Loucy (cell line): ENCODE data around the gene UBE2L6.

ENCODE experiments used
- H2AFZ ChIP-seq: fragments of 200-600 bp; sonication (generic); 2 replicates; pipeline ENCODE4 v1.6.0; 2016; ENCODE audit warnings: antibody characterized with exemption, mild to moderate bottlenecking, low read length, moderate library complexity
- H3F3A ChIP-seq: fragments of 200-600 bp; 2 replicates; pipeline ENCODE4 v1.6.0; 2016; ENCODE audit warnings: antibody characterized with exemption, low read depth, mild to moderate bottlenecking
- H3K27me3 ChIP-seq: fragments of 200-600 bp; sonication (generic); 2 replicates; pipeline ENCODE4 v1.6.1; 2014; ENCODE audit warnings: low read length, mild to moderate bottlenecking; ENCODE audit not compliant: insufficient read depth, poor library complexity, severe bottlenecking
- H3K36me3 ChIP-seq: fragments of 200-600 bp; sonication (generic); 2 replicates; pipeline ENCODE4 v1.6.1; 2016; ENCODE audit warnings: low read length; ENCODE audit not compliant: insufficient read depth
- H3K4me1 ChIP-seq: fragments of 200-600 bp; sonication (generic); 2 replicates; pipeline ENCODE4 v1.5.1; 2014; ENCODE audit warnings: low read length, mild to moderate bottlenecking; ENCODE audit not compliant: insufficient read depth, poor library complexity, severe bottlenecking
- H3K4me2 ChIP-seq: fragments of 200-600 bp; sonication (generic); 2 replicates; pipeline ENCODE4 v1.6.0; 2014; ENCODE audit warnings: antibody characterized with exemption, low read length, low read depth, mild to moderate bottlenecking; ENCODE audit not compliant: poor library complexity, severe bottlenecking
- H3K4me3 ChIP-seq: fragments of 200-600 bp; sonication (generic); 2 replicates; pipeline ENCODE4 v1.5.1; 2014; ENCODE audit warnings: low read length, mild to moderate bottlenecking, mixed read lengths; ENCODE audit not compliant: poor library complexity, severe bottlenecking
- H3K79me2 ChIP-seq: fragments of 200-600 bp; sonication (generic); 2 replicates; pipeline ENCODE4 v1.6.1; 2014; ENCODE audit warnings: low read length; ENCODE audit not compliant: insufficient read depth
- H3K9ac ChIP-seq: fragments of 200-600 bp; sonication (generic); 2 replicates; pipeline ENCODE4 v1.6.0; 2014; ENCODE audit warnings: mild to moderate bottlenecking, low read depth, low read length, moderate library complexity; ENCODE audit not compliant: poor library complexity, severe bottlenecking
- H3K9me2 ChIP-seq: fragments of 200-600 bp; sonication (generic); replicated peaks from 2 replicates; pipeline ENCODE4 v1.6.1; 2016; ENCODE audit warnings: low read depth, low read length, mixed read lengths
- H3K9me3 ChIP-seq: fragments of 200-600 bp; sonication (generic); 2 replicates; pipeline ENCODE4 v1.6.1; 2014; ENCODE audit warnings: mild to moderate bottlenecking, antibody characterized with exemption, low read length, low read depth; ENCODE audit not compliant: insufficient read depth
- H4K20me1 ChIP-seq: fragments of 200-600 bp; sonication (generic); 2 replicates; pipeline ENCODE4 v1.6.0; 2014; ENCODE audit warnings: antibody characterized with exemption, low read length, mild to moderate bottlenecking; ENCODE audit not compliant: insufficient read depth, poor library complexity, severe bottlenecking
- EZH2phosphoT487 ChIP-seq: fragments of 200-600 bp; IDR thresholded peaks from 2 replicates; pipeline ENCODE4 v1.6.1; 2018; ENCODE audit warnings: antibody characterized with exemption, mild to moderate bottlenecking, moderate library complexity, borderline replicate concordance
- TF ChIP-seq, protein P1 (sequence below): fragments of 200-600 bp; sonication (generic); conservative IDR thresholded peaks from 2 replicates; pipeline ENCODE4 v1.5.1; 2014; ENCODE audit warnings: mild to moderate bottlenecking, antibody characterized with exemption, low read length

Gene UBE2L6

DNA sequence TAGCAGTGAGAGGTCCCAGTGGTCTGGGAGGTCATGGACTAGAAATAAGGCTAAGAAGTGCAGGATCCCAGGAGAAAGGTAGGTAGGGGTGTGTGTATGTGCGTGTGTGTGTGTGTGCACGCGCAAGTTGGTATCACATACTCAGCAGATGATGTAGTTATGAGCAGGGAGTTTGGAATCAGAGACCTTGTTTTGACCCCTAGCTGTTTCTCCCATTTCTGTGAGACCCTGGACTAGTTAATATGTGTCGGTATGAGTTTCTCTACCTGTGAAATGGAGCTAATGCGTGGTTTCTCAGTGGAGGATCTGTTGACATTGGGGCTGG lies 31.3 kb upstream of the UBE2L6 start:
- Histone ChIP-seq H4K20me1 (no peaks in the 10 kb centered on the region), H3K4me2 (no peak overlapping the region), H3K79me2 (no peaks in the 10 kb centered on the region), H3K9ac (no peak overlapping the region), H3F3A (no peaks in the 10 kb centered on the region), H3K4me3 (no peak overlapping the region), H3K27me3 (no peaks in the 10 kb centered on the region), H3K9me3 (no peaks in the 10 kb centered on the region), H3K36me3 (no peaks in the 10 kb centered on the region), H3K4me1 (no peaks in the 10 kb centered on the region), H3K9me2 (no peaks in the 10 kb centered on the region), H2AFZ (no peak overlapping the region)
- no peak for TF ChIP-seq EZH2phosphoT487
- TF ChIP-seq, protein P1, sequence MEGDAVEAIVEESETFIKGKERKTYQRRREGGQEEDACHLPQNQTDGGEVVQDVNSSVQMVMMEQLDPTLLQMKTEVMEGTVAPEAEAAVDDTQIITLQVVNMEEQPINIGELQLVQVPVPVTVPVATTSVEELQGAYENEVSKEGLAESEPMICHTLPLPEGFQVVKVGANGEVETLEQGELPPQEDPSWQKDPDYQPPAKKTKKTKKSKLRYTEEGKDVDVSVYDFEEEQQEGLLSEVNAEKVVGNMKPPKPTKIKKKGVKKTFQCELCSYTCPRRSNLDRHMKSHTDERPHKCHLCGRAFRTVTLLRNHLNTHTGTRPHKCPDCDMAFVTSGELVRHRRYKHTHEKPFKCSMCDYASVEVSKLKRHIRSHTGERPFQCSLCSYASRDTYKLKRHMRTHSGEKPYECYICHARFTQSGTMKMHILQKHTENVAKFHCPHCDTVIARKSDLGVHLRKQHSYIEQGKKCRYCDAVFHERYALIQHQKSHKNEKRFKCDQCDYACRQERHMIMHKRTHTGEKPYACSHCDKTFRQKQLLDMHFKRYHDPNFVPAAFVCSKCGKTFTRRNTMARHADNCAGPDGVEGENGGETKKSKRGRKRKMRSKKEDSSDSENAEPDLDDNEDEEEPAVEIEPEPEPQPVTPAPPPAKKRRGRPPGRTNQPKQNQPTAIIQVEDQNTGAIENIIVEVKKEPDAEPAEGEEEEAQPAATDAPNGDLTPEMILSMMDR: no peak

DNA sequence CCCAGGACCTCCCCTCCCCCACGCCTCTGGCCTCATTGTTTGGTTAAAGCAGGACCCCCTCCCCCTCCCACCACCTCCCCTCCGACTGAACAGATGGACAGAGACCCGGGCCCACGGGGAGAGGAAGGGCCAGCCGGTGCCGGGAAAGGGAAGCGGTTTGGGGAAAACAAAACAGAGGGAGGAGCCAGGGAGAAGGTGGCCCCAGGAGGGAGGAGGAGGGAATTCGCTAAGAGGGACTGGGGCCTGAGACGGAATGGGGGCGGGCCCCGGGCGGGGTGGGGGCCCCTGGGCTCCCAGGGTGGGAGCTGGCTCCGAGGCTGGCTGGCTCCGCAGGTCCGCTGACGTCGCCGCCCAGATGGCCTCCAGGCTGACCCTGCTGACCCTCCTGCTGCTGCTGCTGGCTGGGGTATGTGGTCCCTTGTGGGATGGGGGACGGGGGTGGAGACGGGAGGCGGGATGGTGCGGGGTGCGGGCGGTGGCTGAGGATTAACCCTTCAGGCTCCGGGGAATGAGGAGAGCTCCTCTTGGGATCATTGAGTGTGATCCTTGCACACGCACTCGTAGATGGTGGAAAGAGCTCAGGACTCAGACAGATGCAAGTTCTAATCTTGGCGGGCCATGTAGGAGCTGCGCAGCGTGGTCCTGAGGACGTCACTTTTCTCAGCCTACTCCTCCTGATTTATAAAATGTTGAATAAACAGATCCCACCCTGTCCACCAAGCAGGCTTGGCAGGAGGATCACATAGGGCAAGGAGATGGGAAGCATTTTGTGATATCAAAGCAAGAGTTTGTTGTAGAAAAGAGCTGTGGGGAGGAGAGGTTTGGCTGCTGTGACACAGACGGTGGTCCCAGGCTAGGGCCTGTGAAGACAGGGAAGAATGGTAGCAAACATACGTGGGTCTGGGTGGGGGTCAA lies 30.7 kb upstream of the UBE2L6 start:
- no peaks in the 10 kb centered on the region for H3K27me3 ChIP-seq
- TF ChIP-seq, protein P1: no peak
- TF ChIP-seq EZH2phosphoT487: no peak
- no peaks in the 10 kb centered on the region for H3K36me3 ChIP-seq
- no peaks in the 10 kb centered on the region for H3K79me2 ChIP-seq
- H3F3A ChIP-seq: no peaks in the 10 kb centered on the region
- H3K9me2 ChIP-seq: no peaks in the 10 kb centered on the region
- no peak overlapping the region for H3K9ac ChIP-seq
- no peak overlapping the region for H3K4me2 ChIP-seq
- H4K20me1 ChIP-seq: no peaks in the 10 kb centered on the region
- H2AFZ ChIP-seq: no peak overlapping the region
- H3K9me3 ChIP-seq: no peaks in the 10 kb centered on the region
- no peak overlapping the region for H3K4me3 ChIP-seq
- H3K4me1 ChIP-seq: no peaks in the 10 kb centered on the region

DNA sequence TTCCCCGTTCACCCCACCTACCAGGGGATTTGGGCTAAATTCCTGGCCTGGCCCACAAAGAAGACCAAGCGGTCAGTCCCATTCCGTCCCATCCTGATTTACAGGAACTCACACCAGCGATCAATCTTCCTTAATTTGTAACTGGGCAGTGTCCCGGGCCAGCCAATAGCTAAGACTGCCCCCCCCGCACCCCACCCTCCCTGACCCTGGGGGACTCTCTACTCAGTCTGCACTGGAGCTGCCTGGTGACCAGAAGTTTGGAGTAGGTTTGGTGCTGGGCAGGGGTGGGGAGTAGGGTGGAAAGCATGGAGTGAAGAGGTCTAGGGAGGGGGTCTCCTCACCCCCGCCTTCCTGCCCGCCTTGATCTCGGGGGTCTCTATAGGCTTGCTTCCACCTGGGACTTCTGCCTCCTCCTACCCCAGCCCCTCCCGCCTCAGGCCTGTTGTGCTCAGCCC lies 30.0 kb upstream of the UBE2L6 start, which contains the start of gene SERPING1:
SERPING1 (plus strand) TSS at position 225 of the 455 bp plus-strand sequence. CDS start 586 bp downstream, outside the sequence.
- Histone ChIP-seq H3K27me3 (no peaks in the 10 kb centered on the region), H3K9ac (no peak within 1 kb of the TSS), H3K4me3 (no peak within 1 kb of the TSS), H4K20me1 (no peaks in the 10 kb centered on the region), H3K9me2 (no peaks in the 10 kb centered on the region), H3K36me3 (no peaks in the 10 kb centered on the region), H3F3A (no peaks in the 10 kb centered on the region), H3K4me2 (no peak within 1 kb of the TSS), H3K79me2 (no peaks in the 10 kb centered on the region), H3K4me1 (no peaks in the 10 kb centered on the region), H3K9me3 (no peaks in the 10 kb centered on the region), H2AFZ (no peak within 1 kb of the TSS)
- TF ChIP-seq, protein P1: no peak
- TF ChIP-seq EZH2phosphoT487: no peak
